ENCODE data around the gene SHOC2.

DNA sequence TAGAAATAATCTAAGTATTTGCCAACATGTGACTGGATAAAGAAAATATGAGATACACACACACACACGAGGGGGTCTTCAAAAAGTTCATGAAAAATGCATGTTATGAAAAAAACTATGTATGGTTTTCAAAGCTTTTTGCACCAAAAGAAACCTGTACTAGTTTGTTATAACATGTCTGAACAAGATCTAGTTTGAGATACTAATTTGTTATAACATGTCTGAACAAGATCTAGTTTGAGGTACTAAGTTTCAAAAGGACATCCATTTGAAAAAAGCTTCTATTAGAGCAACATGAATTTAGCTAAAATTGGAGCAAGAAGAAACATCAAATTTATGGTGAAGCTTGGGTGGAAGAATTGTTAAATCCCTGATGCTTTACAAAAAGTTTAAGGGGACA, 137.6 kb downstream of the SHOC2 start:
- no peak for TF ChIP-seq POLR2A (IDR thresholded peaks at IDR 0.05; ENCODE audit: extremely low read depth, insufficient read length)
- TF ChIP-seq, protein P1, sequence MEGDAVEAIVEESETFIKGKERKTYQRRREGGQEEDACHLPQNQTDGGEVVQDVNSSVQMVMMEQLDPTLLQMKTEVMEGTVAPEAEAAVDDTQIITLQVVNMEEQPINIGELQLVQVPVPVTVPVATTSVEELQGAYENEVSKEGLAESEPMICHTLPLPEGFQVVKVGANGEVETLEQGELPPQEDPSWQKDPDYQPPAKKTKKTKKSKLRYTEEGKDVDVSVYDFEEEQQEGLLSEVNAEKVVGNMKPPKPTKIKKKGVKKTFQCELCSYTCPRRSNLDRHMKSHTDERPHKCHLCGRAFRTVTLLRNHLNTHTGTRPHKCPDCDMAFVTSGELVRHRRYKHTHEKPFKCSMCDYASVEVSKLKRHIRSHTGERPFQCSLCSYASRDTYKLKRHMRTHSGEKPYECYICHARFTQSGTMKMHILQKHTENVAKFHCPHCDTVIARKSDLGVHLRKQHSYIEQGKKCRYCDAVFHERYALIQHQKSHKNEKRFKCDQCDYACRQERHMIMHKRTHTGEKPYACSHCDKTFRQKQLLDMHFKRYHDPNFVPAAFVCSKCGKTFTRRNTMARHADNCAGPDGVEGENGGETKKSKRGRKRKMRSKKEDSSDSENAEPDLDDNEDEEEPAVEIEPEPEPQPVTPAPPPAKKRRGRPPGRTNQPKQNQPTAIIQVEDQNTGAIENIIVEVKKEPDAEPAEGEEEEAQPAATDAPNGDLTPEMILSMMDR (IDR thresholded peaks at IDR 0.05; ENCODE audit: low read depth, low read length) = no peak
- TF ChIP-seq MYC (IDR thresholded peaks at IDR 0.05; ENCODE audit: low read depth, low read length) = no peak
